GM12891 (cell line): ENCODE data around the gene MINDY1.

Experiments used
- PAX5 ChIP-seq: IDR thresholded peaks from 2 replicates; pipeline ENCODE4 v1.6.1; 2011; ENCODE audit warnings: low read length, moderate library complexity, mild to moderate bottlenecking; ENCODE audit not compliant: insufficient read depth, severe bottlenecking
- POLR2A ChIP-seq: IDR thresholded peaks from 2 replicates; pipeline ENCODE4 v1.6.1; 2011; ENCODE audit warnings: low read depth, low read length, control low read depth
- POLR2AphosphoS5 ChIP-seq: IDR thresholded peaks from 2 replicates; pipeline ENCODE4 v1.6.1; 2011; ENCODE audit warnings: low read depth, low read length, control low read depth
- POU2F2 ChIP-seq: IDR thresholded peaks from 2 replicates; pipeline ENCODE4 v1.6.1; 2011; ENCODE audit warnings: low read depth, mild to moderate bottlenecking, control low read depth, low read length, moderate library complexity
- SPI1 ChIP-seq: IDR thresholded peaks from 2 replicates; pipeline ENCODE4 v1.6.1; 2011; ENCODE audit warnings: low read depth, low read length, control low read depth

- TF ChIP-seq POLR2A, result no peak
- no peak for TF ChIP-seq PAX5
- no peak for TF ChIP-seq POU2F2
- TF ChIP-seq POLR2AphosphoS5, result no peak
- no peak for TF ChIP-seq SPI1
Observed at GRCh38 chr1:151026460-151026859, 19.8 kb upstream of the MINDY1 start.
